NT2/D1 (cell line): ENCODE measurements around the gene PRICKLE2.

Experiments used
- SUZ12 ChIP-seq: IDR thresholded peaks from 2 replicates; pipeline ENCODE4 v1.6.1; 2011; ENCODE audit not compliant: insufficient read length, insufficient read depth; ENCODE audit errors: extremely low read depth
- YY1 ChIP-seq: IDR thresholded peaks from 2 replicates; pipeline ENCODE4 v1.6.1; 2011; ENCODE audit not compliant: insufficient read length, insufficient read depth
- ZNF274 ChIP-seq: IDR thresholded peaks from 2 replicates; pipeline ENCODE4 v1.6.1; 2011; ENCODE audit warnings: mild to moderate bottlenecking, low read depth, low read length

GRCh38 chr3:64117483-64117882 is 107.8 kb downstream of the PRICKLE2 start:
- TF ChIP-seq YY1: no peak
- no peak for TF ChIP-seq ZNF274
- TF ChIP-seq SUZ12: no peak
